Thyroid gland (tissue), 4 donors: ENCODE data around the gene HEXIM1. TPM values are rescaled to one million over a fixed set of nuclear protein-coding genes. Genes with fewer than 3 reads are reported as not detected.

Source experiments
- DNase-seq, 2 donors: peaks; one replicate each; pipeline ENCODE4 v3.0.0-alpha.2; 2019
- H3K27ac ChIP-seq, 3 donors: fragments of 200-600 bp; sonication (generic); 1 replicate in 2 of 3; 2 replicates in 1 of 3; pipeline ENCODE4 v1.5.1; 2016 to 2019; ENCODE audit warnings: mild to moderate bottlenecking in 1 of 3, moderate library complexity in 1 of 3
- H3K27me3 ChIP-seq: fragments of 200-600 bp; sonication (generic); one replicate; pipeline ENCODE4 v1.5.1; 2019
- H3K36me3 ChIP-seq, 2 donors: fragments of 200-600 bp; sonication (generic); one replicate each; pipeline ENCODE4 v1.5.1; 2016 to 2019
- H3K4me1 ChIP-seq, 2 donors: fragments of 200-600 bp; sonication (generic); one replicate each; pipeline ENCODE4 v1.5.1; 2017 to 2019
- H3K4me3 ChIP-seq, 3 donors: fragments of 200-600 bp; sonication (generic); replicated peaks in 1 of 3; 1 replicate in 2 of 3; 2 replicates in 1 of 3; pipeline ENCODE4 v1.5.1; 2016; ENCODE audit warnings: mild to moderate bottlenecking in 1 of 3
- H3K9me3 ChIP-seq: fragments of 200-600 bp; sonication (generic); one replicate; pipeline ENCODE4 v1.5.1; 2017
- CTCF ChIP-seq, 6 experiments: fragments of 200-600 bp in 3 of 6; fragments of 450-650 bp in 3 of 6; sonication (generic) in 3 of 6; IDR thresholded peaks; one replicate each; pipeline ENCODE4 v1.5.1; 2016 to 2019; ENCODE audit warnings: antibody characterized with exemption in 6 of 6, mild to moderate bottlenecking in 2 of 6, inconsistent platforms in 1 of 6, moderate library complexity in 1 of 6
- POLR2A ChIP-seq, 2 donors: fragments of 450-650 bp; IDR thresholded peaks; one replicate each; pipeline ENCODE4 v1.6.1; 2017; ENCODE audit warnings: antibody characterized with exemption in 2 of 2, mild to moderate bottlenecking in 2 of 2, moderate library complexity in 1 of 2
- WGBS, 2 donors: methylation state at CpG; one replicate each; pipeline ENCODE4 v1.1.5; 2017; 5-methylcytosine and 5-hydroxymethylcytosine counted together
- intact Hi-C: fragments of 100-400 bp; cut with DNase I; formaldehyde crosslinking; loops from one replicate; pipeline ENCODE4 v1.15.1; 2023
- total RNA-seq, 4 donors: library from RNA; depleted of rRNA; stranded (reverse); fragments of >200 nt; gene quantifications; one replicate each; pipeline ENCODE4 v1.2.3, GENCODE V29; 2016

HEXIM1 gene
- total RNA-seq, 4 donors from 2014 or later: 15.6 to 33.5 (median 18.4) TPM

DNA sequence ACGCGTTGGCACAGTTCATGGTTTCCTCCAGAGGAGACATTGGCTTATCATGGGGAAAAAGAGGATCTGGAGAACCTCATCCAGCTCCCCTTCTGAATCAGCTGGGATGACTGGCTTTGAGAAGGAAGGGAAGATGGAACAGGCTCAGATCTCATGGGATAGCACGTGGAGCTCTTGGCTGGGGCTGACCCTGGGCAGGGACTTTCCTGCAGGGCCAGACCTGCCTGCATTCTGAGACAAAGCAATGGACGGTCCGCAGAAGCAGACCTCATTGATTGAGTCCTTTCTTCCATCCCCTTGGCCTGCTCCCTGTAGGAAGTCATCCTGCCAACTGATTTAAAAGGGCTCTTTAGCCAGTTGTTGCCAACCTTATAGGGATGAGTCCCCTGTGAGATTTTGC lies 42.2 kb upstream of the HEXIM1 start:
- H3K4me1 ChIP-seq: peaks cover 14 to 38% of the 10 kb centered on the region in 2 donors

GRCh38 chr17:45106582-45106981 lies 41.7 kb upstream of the HEXIM1 start:
- no peak for TF ChIP-seq POLR2A (IDR thresholded peaks at IDR 0.05)
- DNase-seq: no peak
- intact Hi-C loops: no loop called here
- Histone ChIP-seq H3K27me3 (no peaks in the 10 kb centered on the region), H3K9me3 (no peaks in the 10 kb centered on the region), H3K27ac (no peak overlapping the region), H3K36me3 (peaks cover 56 to 58% of the 10 kb centered on the region in 2 donors), H3K4me3 (no peak overlapping the region), H3K4me1 (peaks cover 18 to 41% of the 10 kb centered on the region in 2 donors)
- 85 to 95% methylated on average over 2 to 5 of the region's 5 CpGs for WGBS, 2 donors

More for the DNA sequence above, 42.2 kb upstream of the HEXIM1 start:
- Histone ChIP-seq H3K27me3 (no peaks in the 10 kb centered on the region), H3K4me3 (no peak overlapping the region), H3K9me3 (no peaks in the 10 kb centered on the region), H3K36me3 (peaks cover 56 to 61% of the 10 kb centered on the region in 2 donors), H3K27ac (no peak overlapping the region)
- intact Hi-C loops: no loop called here
- TF ChIP-seq POLR2A (IDR thresholded peaks at IDR 0.05) (no peak), CTCF (IDR thresholded peaks at IDR 0.05) (no peak)
- DNase-seq: no peak
- 84 to 91% methylated on average over 5 of the region's 5 CpGs for WGBS, 2 donors

- H3K36me3 ChIP-seq: peaks cover 52 to 55% of the 10 kb centered on the region in 2 donors
- no peak for TF ChIP-seq CTCF (IDR thresholded peaks at IDR 0.05)
- no peak for TF ChIP-seq POLR2A (IDR thresholded peaks at IDR 0.05)
- H3K27ac ChIP-seq: no peak overlapping the region
- no peak for DNase-seq
- no peak overlapping the region for H3K4me3 ChIP-seq
- intact Hi-C loops: no loop called here
- 71 to 84% methylated on average over 7 to 12 of the region's 13 CpGs for WGBS, 2 donors
- H3K4me1 ChIP-seq: peaks cover 26 to 41% of the 10 kb centered on the region in 2 donors
- H3K9me3 ChIP-seq: no peaks in the 10 kb centered on the region
- no peaks in the 10 kb centered on the region for H3K27me3 ChIP-seq
Observed at GRCh38 chr17:45107293-45108010, 40.8 kb upstream of the HEXIM1 start.

- Histone ChIP-seq H3K4me3 (no peak overlapping the region), H3K4me1 (peaks cover 26 to 35% of the 10 kb centered on the region in 2 donors), H3K9me3 (no peaks in the 10 kb centered on the region), H3K27me3 (no peaks in the 10 kb centered on the region), H3K36me3 (peaks cover 48 to 52% of the 10 kb centered on the region in 2 donors), H3K27ac (no peak overlapping the region)
- intact Hi-C loops: no loop called here
- DNase-seq: no peak
- TF ChIP-seq POLR2A (IDR thresholded peaks at IDR 0.05) (no peak), CTCF (IDR thresholded peaks at IDR 0.05) (no peak)
- 85 to 86% methylated on average over 9 of the region's 9 CpGs for WGBS, 2 donors
Observed at GRCh38 chr17:45108051-45108450, 40.2 kb upstream of the HEXIM1 start.

DNA sequence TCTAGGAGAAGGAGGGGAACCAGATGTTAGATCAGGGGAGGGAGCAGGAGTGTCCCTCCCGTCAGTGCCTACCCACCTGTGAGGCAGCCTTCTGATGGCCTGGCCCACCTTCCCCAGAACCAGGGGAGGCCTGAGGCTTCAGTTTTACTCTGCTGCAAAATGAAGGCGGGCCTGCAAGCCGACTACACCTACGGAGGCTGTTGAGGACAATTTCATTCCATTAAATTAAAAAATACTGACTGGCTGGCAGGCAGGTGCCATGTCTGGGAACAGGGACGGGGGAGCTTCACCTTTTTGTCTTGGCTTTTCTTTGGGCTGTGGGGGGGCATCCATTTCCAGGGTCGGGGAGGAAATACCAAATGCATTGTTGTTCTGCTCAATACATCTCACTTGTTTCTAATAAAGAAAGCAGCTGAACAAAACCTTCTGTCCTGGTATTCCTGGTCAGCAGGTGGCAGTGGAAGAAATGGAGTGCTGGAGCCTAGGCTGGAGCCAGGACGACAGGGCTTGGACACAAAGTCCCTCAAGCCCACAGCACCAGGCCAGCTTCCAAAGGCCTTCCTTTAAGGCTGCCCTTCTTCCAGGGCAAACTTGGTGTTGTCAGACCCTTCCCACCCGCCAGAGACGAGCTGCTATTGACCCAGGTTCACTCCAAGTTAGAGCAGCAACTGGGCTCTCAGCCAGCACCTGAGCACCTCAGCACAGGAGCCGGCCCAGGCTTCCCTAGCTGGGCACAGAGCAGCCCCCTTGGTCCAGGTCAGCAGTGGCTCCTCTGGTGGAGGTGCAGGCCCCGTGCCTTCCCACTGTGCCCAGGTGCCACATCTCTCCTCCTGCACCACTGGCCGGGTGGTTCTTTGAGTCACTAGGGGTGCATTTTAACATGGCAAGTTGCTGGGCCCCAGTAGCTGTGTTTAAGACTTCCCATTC lies 39.4 kb upstream of the HEXIM1 start:
- Histone ChIP-seq H3K4me1 (peaks cover 26 to 30% of the 10 kb centered on the region in 2 donors), H3K9me3 (no peaks in the 10 kb centered on the region), H3K27ac (peak overlapping the region in 2 of 3 donors; percentile 3 to 58), H3K27me3 (no peaks in the 10 kb centered on the region), H3K36me3 (peaks cover 40 to 44% of the 10 kb centered on the region in 2 donors), H3K4me3 (no peak overlapping the region)
- TF ChIP-seq POLR2A (IDR thresholded peaks at IDR 0.05) (no peak), CTCF (IDR thresholded peaks at IDR 0.05) (peak in 1 of 6 experiments; percentile 6)
- DNase-seq: peak; percentile 73 to 75
- intact Hi-C loops: no loop called here
- WGBS, 2 donors: 62 to 74% methylated on average over 9 to 12 of the region's 12 CpGs
